Skeletal muscle satellite cell (primary cell): Measurements from ENCODE around the gene IL25.
"Not testable (repeated sequence)": the region's sequence is repeated elsewhere in the genome, so short reads cannot be mapped to it uniquely, and the experiment has no call there.

Source experiments
- H3K27me3 ChIP-seq: 2 replicates; pipeline ENCODE4 v1.7.0; 2013; ENCODE audit warnings: low read length; ENCODE audit not compliant: control insufficient read depth, insufficient read depth
- H3K36me3 ChIP-seq: 2 replicates; pipeline ENCODE4 v1.7.0; 2013; ENCODE audit warnings: mild to moderate bottlenecking, control low read depth, low read length; ENCODE audit not compliant: insufficient read depth
- H3K4me1 ChIP-seq: 2 replicates; pipeline ENCODE4 v1.7.0; 2013; ENCODE audit warnings: low read length; ENCODE audit not compliant: control insufficient read depth, insufficient read depth
- H3K4me2 ChIP-seq: 2 replicates; pipeline ENCODE4 v1.7.0; 2013; ENCODE audit warnings: mild to moderate bottlenecking, low read length
- H3K4me3 ChIP-seq: 2 replicates; pipeline ENCODE4 v1.7.0; 2013; ENCODE audit warnings: low read length
- H3K9ac ChIP-seq: 2 replicates; pipeline ENCODE4 v1.7.0; 2013; ENCODE audit warnings: mild to moderate bottlenecking, low read depth, low read length, moderate library complexity
- H3K9me3 ChIP-seq: replicated peaks from 2 replicates; pipeline ENCODE4 v1.7.0; 2013; ENCODE audit warnings: mild to moderate bottlenecking, control low read depth, low read length

IL25 gene

GRCh38 chr14:23399136-23399535 is 26.5 kb downstream of the IL25 start:
- no peak overlapping the region for H3K9ac ChIP-seq
- no peak overlapping the region for H3K4me3 ChIP-seq
- H3K36me3 ChIP-seq, result no peaks in the 10 kb centered on the region
- H3K27me3 ChIP-seq, result peaks cover 32% of the 10 kb centered on the region
- no peaks in the 10 kb centered on the region for H3K9me3 ChIP-seq
- no peak overlapping the region for H3K4me2 ChIP-seq
- no peaks in the 10 kb centered on the region for H3K4me1 ChIP-seq

- Histone ChIP-seq H3K4me2 (no peak overlapping the region), H3K27me3 (peaks cover 36% of the 10 kb centered on the region)
Measured at GRCh38 chr14:23399591-23399990, 27.0 kb downstream of the IL25 start.

GRCh38 chr14:23400496-23401149 is 28.0 kb downstream of the IL25 start:
- H3K9ac ChIP-seq, H3K36me3 ChIP-seq, H3K4me3 ChIP-seq, H3K4me2 ChIP-seq, H3K9me3 ChIP-seq, H3K4me1 ChIP-seq: not testable (repeated sequence)
- peaks cover 40% of the 10 kb centered on the region for H3K27me3 ChIP-seq

More at GRCh38 chr14:23399591-23399990, 27.0 kb downstream of the IL25 start:
- Histone ChIP-seq H3K4me3 (no peak overlapping the region), H3K9ac (no peak overlapping the region), H3K36me3 (no peaks in the 10 kb centered on the region), H3K9me3 (no peaks in the 10 kb centered on the region), H3K4me1 (no peaks in the 10 kb centered on the region)

GRCh38 chr14:23401291-23401690 is 28.7 kb downstream of the IL25 start:
- Histone ChIP-seq H3K9ac (no peak overlapping the region), H3K27me3 (peaks cover 40% of the 10 kb centered on the region), H3K4me3 (no peak overlapping the region), H3K36me3 (no peaks in the 10 kb centered on the region), H3K4me1 (no peaks in the 10 kb centered on the region), H3K9me3 (no peaks in the 10 kb centered on the region), H3K4me2 (no peak overlapping the region)

- peaks cover 44% of the 10 kb centered on the region for H3K27me3 ChIP-seq
- no peaks in the 10 kb centered on the region for H3K36me3 ChIP-seq
- H3K9ac ChIP-seq, result no peak overlapping the region
- H3K4me3 ChIP-seq, result no peak overlapping the region
- H3K4me2 ChIP-seq, result no peak overlapping the region
- no peaks in the 10 kb centered on the region for H3K9me3 ChIP-seq
- H3K4me1 ChIP-seq, result no peaks in the 10 kb centered on the region
Measured at GRCh38 chr14:23402296-23403138, 29.9 kb downstream of the IL25 start.

- Histone ChIP-seq H3K4me1 (no peaks in the 10 kb centered on the region), H3K4me2 (no peak overlapping the region), H3K4me3 (no peak overlapping the region), H3K9ac (no peak overlapping the region), H3K36me3 (no peaks in the 10 kb centered on the region), H3K27me3 (peaks cover 50% of the 10 kb centered on the region), H3K9me3 (no peaks in the 10 kb centered on the region)
Measured at GRCh38 chr14:23403139-23403438, 30.5 kb downstream of the IL25 start.

GRCh38 chr14:23403908-23404307 is 31.3 kb downstream of the IL25 start:
- Histone ChIP-seq H3K27me3 (peaks cover 58% of the 10 kb centered on the region), H3K9ac (no peak overlapping the region), H3K9me3 (no peaks in the 10 kb centered on the region)

GRCh38 chr14:23404331-23404900 is 31.8 kb downstream of the IL25 start:
- Histone ChIP-seq H3K9me3 (no peaks in the 10 kb centered on the region), H3K4me2 (no peak overlapping the region), H3K36me3 (no peaks in the 10 kb centered on the region), H3K9ac (no peak overlapping the region), H3K4me3 (no peak overlapping the region), H3K4me1 (no peaks in the 10 kb centered on the region), H3K27me3 (peaks cover 60% of the 10 kb centered on the region)

More at GRCh38 chr14:23403908-23404307, 31.3 kb downstream of the IL25 start:
- Histone ChIP-seq H3K36me3 (no peaks in the 10 kb centered on the region), H3K4me3 (no peak overlapping the region), H3K4me1 (no peaks in the 10 kb centered on the region), H3K4me2 (no peak overlapping the region)

GRCh38 chr14:23405096-23405495 is 32.5 kb downstream of the IL25 start:
- Histone ChIP-seq H3K36me3 (no peaks in the 10 kb centered on the region), H3K4me3 (no peak overlapping the region), H3K27me3 (peaks cover 60% of the 10 kb centered on the region), H3K4me1 (no peaks in the 10 kb centered on the region), H3K9ac (no peak overlapping the region), H3K4me2 (no peak overlapping the region), H3K9me3 (no peaks in the 10 kb centered on the region)

GRCh38 chr14:23405516-23406025 is 33.0 kb downstream of the IL25 start:
- Histone ChIP-seq H3K36me3 (no peaks in the 10 kb centered on the region), H3K4me2 (no peak overlapping the region), H3K4me1 (no peaks in the 10 kb centered on the region), H3K4me3 (no peak overlapping the region), H3K9ac (no peak overlapping the region), H3K27me3 (peaks cover 60% of the 10 kb centered on the region), H3K9me3 (no peaks in the 10 kb centered on the region)

GRCh38 chr14:23406244-23406643 is 33.6 kb downstream of the IL25 start:
- H3K9me3 ChIP-seq, result no peaks in the 10 kb centered on the region
- no peak overlapping the region for H3K9ac ChIP-seq
- H3K4me2 ChIP-seq, result no peak overlapping the region
- no peak overlapping the region for H3K4me3 ChIP-seq
- peaks cover 59% of the 10 kb centered on the region for H3K27me3 ChIP-seq
- no peaks in the 10 kb centered on the region for H3K36me3 ChIP-seq
- no peaks in the 10 kb centered on the region for H3K4me1 ChIP-seq
